Measurements from ENCODE around the gene OSBPL9. TPM values are rescaled to one million over a fixed set of nuclear protein-coding genes. Genes with fewer than 3 reads are reported as not detected.

Gene OSBPL9
- total and polyA plus RNA-seq, 7 donors, result 31.8 to 81.5 (median 49.7) TPM

GRCh38 chr1:51752073-51752948 lies 135.4 kb downstream of the OSBPL9 start:
- 94 to 97% methylated on average over 11 of the region's 11 CpGs for WGBS, 2 donors
- Histone ChIP-seq H3K27me3 (no peaks in the 10 kb centered on the region), H3K27ac (no peak overlapping the region), H3K4me1 (no peaks in the 10 kb centered on the region), H3K36me3 (peaks cover 0 to 37% (median 4%) of the 10 kb centered on the region in 4 donors), H3K4me3 (no peak overlapping the region), H3K9me3 (no peaks in the 10 kb centered on the region)
- TF ChIP-seq POLR2AphosphoS5 (IDR thresholded peaks at IDR 0.05) (no peak), EP300 (IDR thresholded peaks at IDR 0.05) (no peak), POLR2A (IDR thresholded peaks at IDR 0.05) (no peak), CTCF (IDR thresholded peaks at IDR 0.05) (no peak)
- intact Hi-C loops (cut with DNase I), result no loop called here
- DNase-seq, result no peak

GRCh38 chr1:51753969-51754368 lies 137.1 kb downstream of the OSBPL9 start:
- intact Hi-C loops (cut with DNase I), result no loop called here
- H3K4me3 ChIP-seq, result no peak overlapping the region
- peaks cover 0 to 37% (median 4%) of the 10 kb centered on the region in 4 donors for H3K36me3 ChIP-seq
- H3K27me3 ChIP-seq, result no peaks in the 10 kb centered on the region
- H3K9me3 ChIP-seq, result no peaks in the 10 kb centered on the region
- no peak for DNase-seq
- TF ChIP-seq POLR2AphosphoS5 (IDR thresholded peaks at IDR 0.05) (no peak), EP300 (IDR thresholded peaks at IDR 0.05) (no peak), POLR2A (IDR thresholded peaks at IDR 0.05) (no peak)
- no peaks in the 10 kb centered on the region for H3K4me1 ChIP-seq
- no peak overlapping the region for H3K27ac ChIP-seq

- WGBS, 2 donors, result 96 to 98% methylated on average over 3 of the region's 3 CpGs
- intact Hi-C loops (cut with DNase I), result no loop called here
- no peaks in the 10 kb centered on the region for H3K27me3 ChIP-seq
- H3K4me3 ChIP-seq, result no peak overlapping the region
- H3K27ac ChIP-seq, result no peak overlapping the region
- DNase-seq, result no peak
- TF ChIP-seq EP300 (IDR thresholded peaks at IDR 0.05) (no peak), POLR2AphosphoS5 (IDR thresholded peaks at IDR 0.05) (no peak), CTCF (IDR thresholded peaks at IDR 0.05) (no peak), POLR2A (IDR thresholded peaks at IDR 0.05) (no peak)
- no peaks in the 10 kb centered on the region for H3K4me1 ChIP-seq
- peaks cover 0 to 30% (median 4%) of the 10 kb centered on the region in 4 donors for H3K36me3 ChIP-seq
- no peaks in the 10 kb centered on the region for H3K9me3 ChIP-seq
Observed at GRCh38 chr1:51754666-51755065, 137.8 kb downstream of the OSBPL9 start.

- no peak for DNase-seq
- H3K36me3 ChIP-seq, result peaks cover 0 to 30% (median 4%) of the 10 kb centered on the region in 4 donors
- TF ChIP-seq POLR2A (IDR thresholded peaks at IDR 0.05), result no peak
- H3K27me3 ChIP-seq, result no peaks in the 10 kb centered on the region
- intact Hi-C loops (cut with DNase I), result no loop called here
- H3K27ac ChIP-seq, result no peak overlapping the region
- H3K4me1 ChIP-seq, result no peaks in the 10 kb centered on the region
- WGBS, 2 donors, result 96 to 97% methylated on average over 7 of the region's 7 CpGs
- H3K4me3 ChIP-seq, result no peak overlapping the region
- H3K9me3 ChIP-seq, result no peaks in the 10 kb centered on the region
Observed at GRCh38 chr1:51755437-51755836, 138.5 kb downstream of the OSBPL9 start.

GRCh38 chr1:51756290-51756689 lies 139.4 kb downstream of the OSBPL9 start:
- 67 to 98% methylated on average over 2 of the region's 2 CpGs for WGBS, 2 donors
- intact Hi-C loops (cut with DNase I), result no loop called here

More at GRCh38 chr1:51756290-51756689, 139.4 kb downstream of the OSBPL9 start:
- Histone ChIP-seq H3K4me3 (no peak overlapping the region), H3K36me3 (peaks cover 0 to 32% (median 4%) of the 10 kb centered on the region in 4 donors), H3K4me1 (no peaks in the 10 kb centered on the region), H3K27me3 (no peaks in the 10 kb centered on the region), H3K27ac (no peak overlapping the region), H3K9me3 (no peaks in the 10 kb centered on the region)
- DNase-seq, result no peak
- TF ChIP-seq POLR2AphosphoS5 (IDR thresholded peaks at IDR 0.05), result no peak
- TF ChIP-seq POLR2A (IDR thresholded peaks at IDR 0.05), result no peak
- no peak for TF ChIP-seq CTCF (IDR thresholded peaks at IDR 0.05)
- no peak for TF ChIP-seq EP300 (IDR thresholded peaks at IDR 0.05)
